A549 (cell line): Measurements from ENCODE around the gene SMIM27. TPM values are rescaled to one million over a fixed set of nuclear protein-coding genes. Genes with fewer than 3 reads are reported as not detected.

Source experiments
- ATAC-seq, 2 experiments: fragments of 200-7000 bp in 1 of 2; fragments of >200 bp in 1 of 2; cut with Nextera tagmentation in 1 of 2; cut with Tn5 transposase in 1 of 2; 3 replicates each; pipeline versions ENCODE4 v1.8.0 to v1.9.1; 2018 to 2020; ENCODE audit warnings: mild to moderate bottlenecking in 1 of 2, moderate library complexity in 1 of 2
- CTCF ChIA-PET: fragments of 300-600 bp; sonication (Branson Sonifier 250); formaldehyde crosslinking; extraction: SDS; loops from one replicate; lab custom pipeline; 2021; ENCODE audit warnings: antibody characterized with exemption, inconsistent platforms; lab: Yijun Ruan, JAX
- POLR2A ChIA-PET: fragments of 350-600 bp; formaldehyde crosslinking; extraction: SDS; loops from one replicate; lab custom pipeline; 2021; ENCODE audit warnings: antibody characterized with exemption, inconsistent platforms; lab: Yijun Ruan, JAX
- DNase-seq, 2 experiments: peaks; one replicate each; pipeline versions ENCODE4 v3.0.0 to v3.0.0-alpha.2; 2011 to 2016; ENCODE audit warnings: low read depth in 1 of 2, low spot score in 1 of 2
- FAIRE-seq: peaks from 2 replicates; lab custom pipeline; 2011; peaks lifted over from hg19 to GRCh38; lab: Jason Lieb, UNC
- H3K27ac ChIP-seq, 2 experiments: fragments of >200 bp; sonication (Bioruptor Twin); formaldehyde crosslinking; 3 replicates each; pipeline ENCODE4 v1.5.1; 2016 to 2017
- H3K4me1 ChIP-seq: fragments of >200 bp; sonication (Bioruptor Twin); formaldehyde crosslinking; 3 replicates; pipeline ENCODE4 v1.6.1; 2016
- H3K4me2 ChIP-seq: fragments of >200 bp; sonication (Bioruptor Twin); formaldehyde crosslinking; 3 replicates; pipeline ENCODE4 v1.6.1; 2016
- H3K4me3 ChIP-seq: fragments of >200 bp; sonication (Bioruptor Twin); formaldehyde crosslinking; 3 replicates; pipeline ENCODE4 v1.5.1; 2016
- H3K9me3 ChIP-seq: fragments of >200 bp; sonication (Bioruptor Twin); formaldehyde crosslinking; 3 replicates; pipeline ENCODE4 v1.6.1; 2016
- ATOH8 ChIP-seq: fragments of 250-450 bp; sonication (Bioruptor Pico); IDR thresholded peaks from 2 replicates; pipeline ENCODE4 v1.5.0; 2020; ENCODE audit warnings: low read depth, mild to moderate bottlenecking, moderate library complexity
- BHLHE40 ChIP-seq: IDR thresholded peaks from 2 replicates; pipeline ENCODE4 v1.6.1; 2012; ENCODE audit warnings: low read depth, low read length, inconsistent platforms
- CBX8 ChIP-seq: fragments of 200-600 bp; sonication (generic); IDR thresholded peaks from 2 replicates; pipeline ENCODE4 v1.6.1; 2016
- CEBPB ChIP-seq, 2 experiments: fragments of >200 bp in 1 of 2; sonication (Bioruptor Twin) in 1 of 2; formaldehyde crosslinking in 1 of 2; IDR thresholded peaks; 2 replicates each; pipeline ENCODE4 v1.6.1; 2012 to 2016
- CHD2 ChIP-seq: fragments of 150-350 bp; IDR thresholded peaks from 2 replicates; pipeline ENCODE4 v1.6.1; 2014; ENCODE audit warnings: low read length; ENCODE audit not compliant: partially characterized antibody
- EP300 ChIP-seq, 2 experiments: fragments of >200 bp; sonication (Bioruptor Twin); formaldehyde crosslinking; IDR thresholded peaks; 2 replicates in 1 of 2; 3 replicates in 1 of 2; pipeline ENCODE4 v1.6.1; 2016 to 2017
- FOXS1 ChIP-seq: fragments of 250-450 bp; sonication (Bioruptor Pico); IDR thresholded peaks from 2 replicates; pipeline ENCODE4 v1.5.0; 2020; ENCODE audit warnings: mild to moderate bottlenecking, moderate library complexity
- GATA3 ChIP-seq: IDR thresholded peaks from 2 replicates; pipeline ENCODE4 v1.6.1; 2012; ENCODE audit warnings: borderline replicate concordance
- HOXB13 ChIP-seq: fragments of 250-450 bp; sonication (Bioruptor Pico); IDR thresholded peaks from 2 replicates; pipeline ENCODE4 v1.5.0; 2020; ENCODE audit warnings: low read depth, mild to moderate bottlenecking, moderate library complexity
- HOXB5 ChIP-seq: fragments of 250-450 bp; sonication (Bioruptor Pico); IDR thresholded peaks from 2 replicates; pipeline ENCODE4 v1.5.0; 2020; ENCODE audit warnings: mild to moderate bottlenecking, moderate library complexity
- KDM1A ChIP-seq: fragments of 200-600 bp; sonication (generic); IDR thresholded peaks from 2 replicates; pipeline ENCODE4 v1.6.1; 2016; ENCODE audit warnings: low read depth, mild to moderate bottlenecking
- KDM5A ChIP-seq: fragments of 200-600 bp; sonication (generic); IDR thresholded peaks from 2 replicates; pipeline ENCODE4 v1.6.1; 2016; ENCODE audit warnings: antibody characterized with exemption, mild to moderate bottlenecking
- NFE2L2 ChIP-seq: fragments of 150-350 bp; conservative IDR thresholded peaks from 2 replicates; pipeline ENCODE4 v1.6.1; 2014; ENCODE audit warnings: low read length
- NR3C1 ChIP-seq: fragments of >200 bp; sonication (Bioruptor Twin); formaldehyde crosslinking; IDR thresholded peaks from 3 replicates; pipeline ENCODE4 v1.6.1; 2017
- PHF8 ChIP-seq: fragments of 200-600 bp; sonication (generic); IDR thresholded peaks from 2 replicates; pipeline ENCODE4 v1.6.1; 2016; ENCODE audit warnings: low read depth, mild to moderate bottlenecking, antibody characterized with exemption, moderate library complexity, borderline replicate concordance
- RFX5 ChIP-seq: fragments of 450-650 bp; IDR thresholded peaks from 2 replicates; pipeline ENCODE4 v1.7.1; 2014; ENCODE audit warnings: antibody characterized with exemption, mild to moderate bottlenecking, moderate library complexity
- RNF2 ChIP-seq: fragments of 200-600 bp; sonication (generic); IDR thresholded peaks from 2 replicates; pipeline ENCODE4 v1.6.1; 2016; ENCODE audit warnings: low read depth, mild to moderate bottlenecking, antibody characterized with exemption, moderate library complexity, borderline replicate concordance
- TFCP2L1 ChIP-seq: fragments of 250-450 bp; sonication (Bioruptor Pico); IDR thresholded peaks from 2 replicates; pipeline ENCODE4 v1.5.0; 2021; ENCODE audit warnings: mild to moderate bottlenecking
- USF2 ChIP-seq: fragments of 450-650 bp; IDR thresholded peaks from 2 replicates; pipeline ENCODE4 v1.6.1; 2014; ENCODE audit warnings: antibody characterized with exemption
- ZC3H11A ChIP-seq: fragments of 450-650 bp; IDR thresholded peaks from 2 replicates; pipeline ENCODE4 v1.6.1; 2014; ENCODE audit warnings: antibody characterized with exemption, mild to moderate bottlenecking
- ZFP36 ChIP-seq: fragments of 450-650 bp; IDR thresholded peaks from 2 replicates; pipeline ENCODE4 v1.6.1; 2014; ENCODE audit warnings: borderline replicate concordance; ENCODE audit not compliant: partially characterized antibody
- ZSCAN20 ChIP-seq: fragments of 250-450 bp; sonication (Bioruptor Pico); IDR thresholded peaks from 2 replicates; pipeline ENCODE4 v1.8.0; 2022; ENCODE audit warnings: mild to moderate bottlenecking, moderate library complexity
- WGBS: methylation state at CpG from one replicate; pipeline ENCODE4 v1.1.6; 2017; ENCODE audit errors: missing lambda C conversion rate; 5-methylcytosine and 5-hydroxymethylcytosine counted together
- polyA plus RNA-seq, 4 experiments: library from polyadenylated mRNA; depleted of rRNA in 3 of 4; stranded (reverse); fragments of >200 nt; fragmentation: RNase III in 1 of 4; extraction: RNeasy Plus Mini Kit Qiagen cat#74134 plus additional on column Dnase treatment in 1 of 4; gene quantifications; 2 replicates in 3 of 4; 3 replicates in 1 of 4; pipeline ENCODE4 v1.2.3, GENCODE V29; 2011 to 2017
- TF ChIP-seq, protein P1 (sequence below): fragments of 250-450 bp; sonication (Bioruptor Pico); IDR thresholded peaks from 2 replicates; pipeline ENCODE4 v1.5.0; 2021; ENCODE audit warnings: mild to moderate bottlenecking, moderate library complexity, borderline replicate concordance
- TF ChIP-seq, protein P2 (sequence below): fragments of >200 bp; sonication (Bioruptor Twin); formaldehyde crosslinking; IDR thresholded peaks from 3 replicates; pipeline ENCODE4 v1.5.1; 2016
- TF ChIP-seq, protein P3 (sequence below): IDR thresholded peaks from 2 replicates; pipeline ENCODE4 v1.6.1; 2012

Gene SMIM27
- polyA plus RNA-seq, 2 of the 4 experiments (the other 2 are of a cell fraction), result 12.4 to 21.1 TPM

GRCh38 chr9:32533816-32534215 lies 18.3 kb upstream of the SMIM27 start:
- ChIA-PET POLR2A (no interaction called here), CTCF (interaction anchor here (1.3 to 2.5 kb wide), 5 partner anchors 17 to 155 kb away, joined by 3 to 9 read pairs (median 4); no protein-coding TSS in a partner anchor)
- FAIRE-seq, result no peak
- Histone ChIP-seq H3K9me3 (peaks cover 11% of the 10 kb centered on the region; the same call in 1 of the 3 replicates), H3K4me3 (no peak overlapping the region), H3K4me1 (no peaks in the 10 kb centered on the region), H3K27ac (no peak overlapping the region), H3K4me2 (no peak overlapping the region)
- no peak for ATAC-seq
- no peak for DNase-seq
- WGBS, result 94% methylated on average over 4 of the region's 4 CpGs
- TF ChIP-seq KDM5A (no peak), USF2 (no peak), ZSCAN20 (CRISPR knock-in tag) (no peak), ZC3H11A (no peak), BHLHE40 (no peak), PHF8 (no peak), EP300 (IDR thresholded peaks at IDR 0.05) (no peak), HOXB13 (CRISPR knock-in tag) (no peak)
- TF ChIP-seq, protein P1, sequence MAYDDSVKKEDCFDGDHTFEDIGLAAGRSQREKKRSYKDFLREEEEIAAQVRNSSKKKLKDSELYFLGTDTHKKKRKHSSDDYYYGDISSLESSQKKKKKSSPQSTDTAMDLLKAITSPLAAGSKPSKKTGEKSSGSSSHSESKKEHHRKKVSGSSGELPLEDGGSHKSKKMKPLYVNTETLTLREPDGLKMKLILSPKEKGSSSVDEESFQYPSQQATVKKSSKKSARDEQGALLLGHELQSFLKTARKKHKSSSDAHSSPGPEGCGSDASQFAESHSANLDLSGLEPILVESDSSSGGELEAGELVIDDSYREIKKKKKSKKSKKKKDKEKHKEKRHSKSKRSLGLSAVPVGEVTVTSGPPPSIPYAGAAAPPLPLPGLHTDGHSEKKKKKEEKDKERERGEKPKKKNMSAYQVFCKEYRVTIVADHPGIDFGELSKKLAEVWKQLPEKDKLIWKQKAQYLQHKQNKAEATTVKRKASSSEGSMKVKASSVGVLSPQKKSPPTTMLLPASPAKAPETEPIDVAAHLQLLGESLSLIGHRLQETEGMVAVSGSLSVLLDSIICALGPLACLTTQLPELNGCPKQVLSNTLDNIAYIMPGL (CRISPR knock-in tag), result no peak

DNA sequence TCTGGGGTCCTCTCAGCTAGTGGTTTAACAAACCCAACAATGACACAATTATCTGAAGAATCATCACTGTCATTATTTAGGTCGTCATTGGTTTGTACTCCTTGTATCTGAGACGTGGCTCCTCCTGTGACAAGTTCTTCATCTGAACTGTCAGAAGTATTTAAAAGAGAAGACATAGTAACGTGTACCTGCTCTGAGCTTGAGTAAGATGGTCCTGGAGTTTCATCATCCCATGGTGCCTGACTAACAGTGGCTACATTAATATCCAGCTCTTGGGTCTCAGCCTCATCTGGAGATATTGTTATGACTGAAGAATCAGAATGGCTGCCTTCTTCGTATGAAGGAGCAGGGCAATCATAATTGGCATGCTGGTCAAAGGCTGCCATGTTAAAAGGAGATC lies 9.1 kb upstream of the SMIM27 start:
- CTCF ChIA-PET, result interaction anchor here (1.1 to 9.3 kb wide), 3 partner anchors 17 to 166 kb away, joined by 4 to 91 read pairs (median 19); partner anchors contain the start of genes NDUFB6 and RIGI

More for the DNA sequence above, 9.1 kb upstream of the SMIM27 start:
- Histone ChIP-seq H3K4me3 (no peak overlapping the region), H3K4me1 (no peaks in the 10 kb centered on the region), H3K27ac (no peak overlapping the region), H3K9me3 (no peaks in the 10 kb centered on the region), H3K4me2 (no peak overlapping the region)
- FAIRE-seq, result peak; percentile 32
- ATAC-seq, result no peak
- no peak for DNase-seq
- TF ChIP-seq CHD2, result no peak
- TF ChIP-seq RNF2, result no peak
- TF ChIP-seq, protein P1 (CRISPR knock-in tag), result no peak
- TF ChIP-seq CEBPB (IDR thresholded peaks at IDR 0.05), result no peak
- no peak for TF ChIP-seq HOXB5 (CRISPR knock-in tag)
- TF ChIP-seq, protein P2, sequence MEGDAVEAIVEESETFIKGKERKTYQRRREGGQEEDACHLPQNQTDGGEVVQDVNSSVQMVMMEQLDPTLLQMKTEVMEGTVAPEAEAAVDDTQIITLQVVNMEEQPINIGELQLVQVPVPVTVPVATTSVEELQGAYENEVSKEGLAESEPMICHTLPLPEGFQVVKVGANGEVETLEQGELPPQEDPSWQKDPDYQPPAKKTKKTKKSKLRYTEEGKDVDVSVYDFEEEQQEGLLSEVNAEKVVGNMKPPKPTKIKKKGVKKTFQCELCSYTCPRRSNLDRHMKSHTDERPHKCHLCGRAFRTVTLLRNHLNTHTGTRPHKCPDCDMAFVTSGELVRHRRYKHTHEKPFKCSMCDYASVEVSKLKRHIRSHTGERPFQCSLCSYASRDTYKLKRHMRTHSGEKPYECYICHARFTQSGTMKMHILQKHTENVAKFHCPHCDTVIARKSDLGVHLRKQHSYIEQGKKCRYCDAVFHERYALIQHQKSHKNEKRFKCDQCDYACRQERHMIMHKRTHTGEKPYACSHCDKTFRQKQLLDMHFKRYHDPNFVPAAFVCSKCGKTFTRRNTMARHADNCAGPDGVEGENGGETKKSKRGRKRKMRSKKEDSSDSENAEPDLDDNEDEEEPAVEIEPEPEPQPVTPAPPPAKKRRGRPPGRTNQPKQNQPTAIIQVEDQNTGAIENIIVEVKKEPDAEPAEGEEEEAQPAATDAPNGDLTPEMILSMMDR, result no peak
- TF ChIP-seq FOXS1 (CRISPR knock-in tag), result no peak
- no peak for TF ChIP-seq ATOH8 (CRISPR knock-in tag)
- no peak for TF ChIP-seq NFE2L2
- no peak for TF ChIP-seq CBX8
- TF ChIP-seq KDM1A, result no peak
- TF ChIP-seq TFCP2L1 (CRISPR knock-in tag), result no peak
- TF ChIP-seq, protein P3, sequence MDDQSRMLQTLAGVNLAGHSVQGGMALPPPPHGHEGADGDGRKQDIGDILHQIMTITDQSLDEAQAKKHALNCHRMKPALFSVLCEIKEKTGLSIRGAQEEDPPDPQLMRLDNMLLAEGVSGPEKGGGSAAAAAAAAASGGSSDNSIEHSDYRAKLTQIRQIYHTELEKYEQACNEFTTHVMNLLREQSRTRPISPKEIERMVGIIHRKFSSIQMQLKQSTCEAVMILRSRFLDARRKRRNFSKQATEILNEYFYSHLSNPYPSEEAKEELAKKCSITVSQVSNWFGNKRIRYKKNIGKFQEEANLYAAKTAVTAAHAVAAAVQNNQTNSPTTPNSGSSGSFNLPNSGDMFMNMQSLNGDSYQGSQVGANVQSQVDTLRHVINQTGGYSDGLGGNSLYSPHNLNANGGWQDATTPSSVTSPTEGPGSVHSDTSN, result no peak
- TF ChIP-seq RFX5, result no peak
- TF ChIP-seq ZFP36, result no peak
- no peak for TF ChIP-seq ZC3H11A
- no peak for TF ChIP-seq GATA3
- no peak for TF ChIP-seq NR3C1
- POLR2A ChIA-PET, result no interaction called here
- WGBS, result 91% methylated on average over 4 of the region's 4 CpGs
